CD4-positive, alpha-beta memory T cell (primary cell): ENCODE data around the gene TP53. TPM values are rescaled to one million over a fixed set of nuclear protein-coding genes. Genes with fewer than 3 reads are reported as not detected.

ENCODE experiments used
- CTCF ChIA-PET: fragments of 350-600 bp; sonication (Branson Sonifier 250); formaldehyde crosslinking; loops from one replicate; lab custom pipeline; 2021; ENCODE audit warnings: inconsistent platforms; ENCODE audit not compliant: partially characterized antibody; lab: Charles Lee
- POLR2A ChIA-PET: fragments of 350-600 bp; sonication (Branson Sonifier 250); formaldehyde crosslinking; loops from one replicate; lab custom pipeline; 2021; ENCODE audit not compliant: partially characterized antibody; lab: Charles Lee
- DNase-seq, 5 donors: peaks; one replicate each; pipeline versions ENCODE4 v3.0.0 to v3.0.0-alpha.2; 2020 to 2022; ENCODE audit warnings: mixed read lengths in 1 of 5
- H3K27ac ChIP-seq: one replicate; pipeline ENCODE4 v1.7.0; 2013; ENCODE audit warnings: low read depth, low read length
- H3K27me3 ChIP-seq: 2 replicates; pipeline ENCODE4 v1.7.0; 2013; ENCODE audit warnings: mild to moderate bottlenecking, low read length, moderate library complexity; ENCODE audit not compliant: insufficient read depth
- H3K36me3 ChIP-seq: 2 replicates; pipeline ENCODE4 v1.7.0; 2013; ENCODE audit warnings: mild to moderate bottlenecking, low read length, moderate library complexity; ENCODE audit not compliant: insufficient read depth
- H3K4me1 ChIP-seq: 2 replicates; pipeline ENCODE4 v1.7.0; 2013; ENCODE audit warnings: mild to moderate bottlenecking, low read length, moderate library complexity; ENCODE audit not compliant: insufficient read depth
- H3K4me3 ChIP-seq, 2 donors: one replicate each; pipeline ENCODE4 v1.7.0; 2013; ENCODE audit warnings: low read length in 2 of 2, mild to moderate bottlenecking in 1 of 2
- H3K9me3 ChIP-seq, 2 donors: one replicate each; pipeline ENCODE4 v1.7.0; 2013; ENCODE audit warnings: low read length in 2 of 2, control low read depth in 1 of 2; ENCODE audit not compliant: control insufficient read depth in 1 of 2
- H3K27ac Mint-ChIP-seq, 7 donors: one replicate each; pipeline ENCODE4 v1.8.0; 2020 to 2021; ENCODE audit warnings: mixed read lengths in 7 of 7, mild to moderate bottlenecking in 6 of 7, inconsistent platforms in 3 of 7, moderate library complexity in 3 of 7
- H3K27me3 Mint-ChIP-seq, 2 donors: one replicate each; pipeline ENCODE4 v1.8.0; 2020 to 2021; ENCODE audit warnings: mixed read lengths in 2 of 2
- H3K36me3 Mint-ChIP-seq, 2 donors: one replicate each; pipeline ENCODE4 v1.8.0; 2020 to 2021; ENCODE audit warnings: mixed read lengths in 2 of 2, inconsistent platforms in 1 of 2, mild to moderate bottlenecking in 1 of 2
- H3K4me1 Mint-ChIP-seq, 4 donors: one replicate each; pipeline ENCODE4 v1.8.0; 2020 to 2021; ENCODE audit warnings: mixed read lengths in 4 of 4, mild to moderate bottlenecking in 1 of 4
- H3K4me3 Mint-ChIP-seq, 8 donors: one replicate each; pipeline ENCODE4 v1.8.0; 2020 to 2021; ENCODE audit warnings: mixed read lengths in 8 of 8, mild to moderate bottlenecking in 7 of 8, moderate library complexity in 6 of 8, inconsistent platforms in 3 of 8
- H3K9me3 Mint-ChIP-seq, 8 donors: one replicate each; pipeline ENCODE4 v1.8.0; 2020 to 2021; ENCODE audit warnings: mixed read lengths in 8 of 8, mild to moderate bottlenecking in 5 of 8, inconsistent platforms in 3 of 8, moderate library complexity in 1 of 8
- intact Hi-C: fragments of 100-400 bp; cut with micrococcal nuclease; formaldehyde crosslinking; loops from one replicate; pipeline ENCODE4 v1.15.1; 2023
- polyA plus RNA-seq, 2 donors: library from polyadenylated mRNA; unstranded; fragments of 300-500 nt; fragmentation: Illumina TruSeq; gene quantifications; one replicate each; pipeline ENCODE4 v1.2.3, GENCODE V29; 2021
- total RNA-seq, 2 experiments: library from RNA; stranded (reverse); gene quantifications; one replicate each; pipeline ENCODE4 v1.2.3, GENCODE V29; 2021

TP53 gene
- total and polyA plus RNA-seq, 4 experiments from 2014 or later = 15.9 to 97.4 (median 62.2) TPM

- CTCF ChIA-PET = interaction anchor here (0.7 to 2.5 kb wide), 6 partner anchors 19 to 67 kb away, joined by 3 to 6 read pairs (median 4); partner anchors contain the start of genes FXR2, TP53 and WRAP53
- DNase-seq = no peak
- H3K9me3 ChIP-seq = no peaks in the 10 kb centered on the region
- H3K4me1 ChIP-seq = peaks cover 20% of the 10 kb centered on the region
- no peak overlapping the region for H3K27ac ChIP-seq
- Mint-ChIP-seq H3K4me1 (peaks cover 10 to 16% (median 13%) of the 10 kb centered on the region in 4 donors), H3K27ac (no peak overlapping the region), H3K36me3 (no peaks in the 10 kb centered on the region), H3K4me3 (peak overlapping the region in 7 of 8 donors; percentile 42 to 73 (median 63)), H3K27me3 (peaks cover 12 to 25% of the 10 kb centered on the region in 2 donors), H3K9me3 (peaks cover 0 to 4% (median 0%) of the 10 kb centered on the region in 8 donors)
- POLR2A ChIA-PET = interaction anchor here (0.7 to 2.6 kb wide), 4 partner anchors 24 to 91 kb away, joined by 3 to 55 read pairs (median 10); partner anchors contain the start of genes FXR2, SAT2, TP53 and WRAP53
- intact Hi-C loops = no loop called here
- peaks cover 13% of the 10 kb centered on the region for H3K27me3 ChIP-seq
- no peak overlapping the region for H3K4me3 ChIP-seq
- no peaks in the 10 kb centered on the region for H3K36me3 ChIP-seq
Measured at GRCh38 chr17:7651665-7652387, 35.5 kb downstream of the TP53 start.

GRCh38 chr17:7651097-7651664, 36.1 kb downstream of the TP53 start:
- Histone ChIP-seq H3K9me3 (no peaks in the 10 kb centered on the region), H3K27ac (no peak overlapping the region), H3K4me3 (peak overlapping the region; percentile 29 to 46), H3K36me3 (no peaks in the 10 kb centered on the region), H3K4me1 (peaks cover 20% of the 10 kb centered on the region), H3K27me3 (peaks cover 13% of the 10 kb centered on the region)
- H3K27ac Mint-ChIP-seq = peak overlapping the region in 5 of 7 donors; percentile 41 to 92 (median 49)
- intact Hi-C loops = no loop called here
- ChIA-PET CTCF (interaction anchor here (0.7 to 2.5 kb wide), 8 partner anchors 8 to 66 kb away, joined by 3 to 6 read pairs (median 4); partner anchors contain the start of genes FXR2, TP53 and WRAP53), POLR2A (interaction anchor here (0.7 to 2.6 kb wide), 5 partner anchors 23 to 417 kb away, joined by 3 to 55 read pairs (median 9); partner anchors contain the start of genes DVL2, FXR2, SAT2 and TP53)
- no peaks in the 10 kb centered on the region for H3K36me3 Mint-ChIP-seq
- no peak for DNase-seq
- peaks cover 0 to 4% (median 0%) of the 10 kb centered on the region in 8 donors for H3K9me3 Mint-ChIP-seq
- peaks cover 15 to 28% of the 10 kb centered on the region in 2 donors for H3K27me3 Mint-ChIP-seq
- H3K4me1 Mint-ChIP-seq = peaks cover 10 to 16% (median 13%) of the 10 kb centered on the region in 4 donors
- peak overlapping the region; percentile 78 to 86 (median 84) for H3K4me3 Mint-ChIP-seq

- H3K4me3 Mint-ChIP-seq = peak within 1 kb of the TSS; percentile 84 to 92 (median 90)
- CTCF ChIA-PET = interaction anchor here (0.9 to 2.5 kb wide), 6 partner anchors 9 to 37 kb away, joined by 3 to 6 read pairs (median 5); partner anchors contain the start of genes FXR2, TP53 and WRAP53
- intact Hi-C loops = loop anchor here (1.0 kb wide), 1 partner anchor 38 kb away; the partner anchor contains the start of gene WRAP53
- no peaks in the 10 kb centered on the region for H3K36me3 ChIP-seq
- peaks cover 13% of the 10 kb centered on the region for H3K27me3 ChIP-seq
- H3K36me3 Mint-ChIP-seq = no peaks in the 10 kb centered on the region
- peak; percentile 60 to 88 (median 63) for DNase-seq
- H3K9me3 ChIP-seq = no peaks in the 10 kb centered on the region
- no peak within 1 kb of the TSS for H3K27ac ChIP-seq
- POLR2A ChIA-PET = interaction anchor here (0.6 to 2.6 kb wide), 8 partner anchors 23 to 416 kb away, joined by 3 to 55 read pairs (median 3); partner anchors contain the start of genes DVL2, FXR2, MPDU1 and SAT2
- peaks cover 10 to 16% (median 13%) of the 10 kb centered on the region in 4 donors for H3K4me1 Mint-ChIP-seq
- H3K27ac Mint-ChIP-seq = peak within 1 kb of the TSS in 6 of 7 donors; percentile 45 to 92 (median 59)
- H3K4me3 ChIP-seq = peak within 1 kb of the TSS; percentile 39 to 46
- peaks cover 20% of the 10 kb centered on the region for H3K4me1 ChIP-seq
- H3K27me3 Mint-ChIP-seq = peaks cover 17 to 29% of the 10 kb centered on the region in 2 donors
- H3K9me3 Mint-ChIP-seq = peaks cover 0 to 4% (median 0%) of the 10 kb centered on the region in 8 donors
Measured at GRCh38 chr17:7650509-7651096, 36.7 kb downstream of the TP53 start, which contains the start of gene ATP1B2. Gene ATP1B2 (plus strand): TSS chr17:7650926. CDS start chr17:7651519, 593 bp downstream.

GRCh38 chr17:7647018-7647417, 40.3 kb downstream of the TP53 start:
- POLR2A ChIA-PET = no interaction called here
- Histone ChIP-seq H3K4me3 (no peak overlapping the region), H3K4me1 (peaks cover 20% of the 10 kb centered on the region), H3K27me3 (peaks cover 13% of the 10 kb centered on the region), H3K36me3 (no peaks in the 10 kb centered on the region), H3K9me3 (no peaks in the 10 kb centered on the region), H3K27ac (no peak overlapping the region)
- Mint-ChIP-seq H3K36me3 (no peaks in the 10 kb centered on the region), H3K9me3 (peaks cover 0 to 4% (median 0%) of the 10 kb centered on the region in 8 donors), H3K27me3 (peaks cover 20 to 23% of the 10 kb centered on the region in 2 donors), H3K27ac (no peak overlapping the region), H3K4me3 (no peak overlapping the region), H3K4me1 (peaks cover 16 to 22% (median 18%) of the 10 kb centered on the region in 4 donors)
- no peak for DNase-seq
- intact Hi-C loops = no loop called here
- CTCF ChIA-PET = no interaction called here

GRCh38 chr17:7646457-7646856, 40.8 kb downstream of the TP53 start:
- ChIA-PET POLR2A (no interaction called here), CTCF (no interaction called here)
- peaks cover 13% of the 10 kb centered on the region for H3K27me3 ChIP-seq
- H3K4me1 ChIP-seq = peaks cover 15% of the 10 kb centered on the region
- H3K36me3 Mint-ChIP-seq = no peaks in the 10 kb centered on the region
- H3K27ac ChIP-seq = no peak overlapping the region
- no peaks in the 10 kb centered on the region for H3K36me3 ChIP-seq
- H3K4me3 Mint-ChIP-seq = no peak overlapping the region
- no peak for DNase-seq
- H3K27ac Mint-ChIP-seq = peak overlapping the region in 1 of 7 donors; percentile 79
- peaks cover 20 to 22% of the 10 kb centered on the region in 2 donors for H3K27me3 Mint-ChIP-seq
- no peak overlapping the region for H3K4me3 ChIP-seq
- intact Hi-C loops = no loop called here
- H3K4me1 Mint-ChIP-seq = peaks cover 17 to 28% (median 21%) of the 10 kb centered on the region in 4 donors
- H3K9me3 Mint-ChIP-seq = peaks cover 0 to 4% (median 0%) of the 10 kb centered on the region in 8 donors
- H3K9me3 ChIP-seq = no peaks in the 10 kb centered on the region

GRCh38 chr17:7644775-7645174, 42.5 kb downstream of the TP53 start:
- H3K4me1 Mint-ChIP-seq = peaks cover 6 to 14% (median 10%) of the 10 kb centered on the region in 4 donors
- peak overlapping the region in 1 of 7 donors; percentile 66 for H3K27ac Mint-ChIP-seq
- Histone ChIP-seq H3K36me3 (no peaks in the 10 kb centered on the region), H3K9me3 (no peaks in the 10 kb centered on the region), H3K4me3 (no peak overlapping the region), H3K27me3 (no peaks in the 10 kb centered on the region), H3K4me1 (peaks cover under 1% of the 10 kb centered on the region), H3K27ac (no peak overlapping the region)
- ChIA-PET POLR2A (no interaction called here), CTCF (no interaction called here)
- intact Hi-C loops = no loop called here
- H3K27me3 Mint-ChIP-seq = peaks cover 9 to 11% of the 10 kb centered on the region in 2 donors
- H3K9me3 Mint-ChIP-seq = no peaks in the 10 kb centered on the region
- DNase-seq = no peak
- no peak overlapping the region for H3K4me3 Mint-ChIP-seq
- no peaks in the 10 kb centered on the region for H3K36me3 Mint-ChIP-seq
